Stimulated activated CD4-positive, alpha-beta T cell treated with anti-CD3 and anti-CD28 coated beads, Interleukin-4, amount 100 ng/mL, for 48 hours (primary cell): ENCODE measurements around the gene BCL7A.
"Not testable (repeated sequence)": the region's sequence is repeated elsewhere in the genome, so short reads cannot be mapped to it uniquely, and the experiment has no call there.

Source experiments
- DNase-seq, 2 donors: peaks; one replicate each; pipeline ENCODE4 v3.0.0-alpha.2; 2020; ENCODE audit warnings: low read depth in 2 of 2

The BCL7A gene

GRCh38 chr12:122094735-122095631 is 73.3 kb downstream of the BCL7A start:
- no peak for DNase-seq

GRCh38 chr12:122096014-122096413 is 74.3 kb downstream of the BCL7A start:
- no peak for DNase-seq

GRCh38 chr12:122096591-122097149 is 75.0 kb downstream of the BCL7A start:
- no peak for DNase-seq

- DNase-seq = no peak
Measured at GRCh38 chr12:122097584-122097926, 75.9 kb downstream of the BCL7A start.

GRCh38 chr12:122097927-122098756 is 76.5 kb downstream of the BCL7A start:
- DNase-seq = no peak

GRCh38 chr12:122099280-122099749 is 77.6 kb downstream of the BCL7A start:
- no peak for DNase-seq

GRCh38 chr12:122099856-122100255 is 78.2 kb downstream of the BCL7A start:
- DNase-seq = no peak

- no peak for DNase-seq
Measured at GRCh38 chr12:122100568-122100967, 78.9 kb downstream of the BCL7A start.

GRCh38 chr12:122102331-122102730 is 80.6 kb downstream of the BCL7A start:
- no peak for DNase-seq

- no peak for DNase-seq
Measured at GRCh38 chr12:122104844-122105243, 83.2 kb downstream of the BCL7A start.

- not testable (repeated sequence) for DNase-seq
Measured at GRCh38 chr12:122105496-122105895, 83.8 kb downstream of the BCL7A start.

- DNase-seq = no peak
Measured at GRCh38 chr12:122106843-122107242, 85.2 kb downstream of the BCL7A start.

GRCh38 chr12:122107261-122107660 is 85.6 kb downstream of the BCL7A start:
- no peak for DNase-seq

GRCh38 chr12:122111089-122111641 is 89.5 kb downstream of the BCL7A start:
- DNase-seq = no peak
